ENCODE measurements around the gene CHRNB2.

DNA sequence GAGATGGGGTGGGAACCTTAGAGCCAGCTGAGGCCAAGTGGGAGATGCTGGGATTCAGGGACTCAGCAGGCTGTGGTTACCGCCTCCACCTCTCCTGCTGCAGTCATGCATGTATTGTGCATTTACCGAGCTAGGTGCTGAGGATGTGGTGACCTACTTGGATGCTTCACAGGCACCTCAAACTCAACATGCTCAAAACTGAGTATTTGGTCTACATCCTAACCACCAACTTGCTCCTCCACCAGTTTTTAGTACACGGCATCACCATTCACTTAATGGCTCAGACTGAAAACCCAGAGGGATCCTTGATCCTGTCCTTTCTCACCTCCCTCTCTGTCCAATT lies 5.6 kb downstream of the CHRNB2 start:
- TF ChIP-seq CTCF (IDR thresholded peaks at IDR 0.05) (no peak), POLR2AphosphoS5 (IDR thresholded peaks at IDR 0.05; ENCODE audit: low read depth, low read length) (no peak), TCF7L2 (IDR thresholded peaks at IDR 0.05; ENCODE audit: low read depth, low read length) (no peak)
- TF ChIP-seq, protein P1, sequence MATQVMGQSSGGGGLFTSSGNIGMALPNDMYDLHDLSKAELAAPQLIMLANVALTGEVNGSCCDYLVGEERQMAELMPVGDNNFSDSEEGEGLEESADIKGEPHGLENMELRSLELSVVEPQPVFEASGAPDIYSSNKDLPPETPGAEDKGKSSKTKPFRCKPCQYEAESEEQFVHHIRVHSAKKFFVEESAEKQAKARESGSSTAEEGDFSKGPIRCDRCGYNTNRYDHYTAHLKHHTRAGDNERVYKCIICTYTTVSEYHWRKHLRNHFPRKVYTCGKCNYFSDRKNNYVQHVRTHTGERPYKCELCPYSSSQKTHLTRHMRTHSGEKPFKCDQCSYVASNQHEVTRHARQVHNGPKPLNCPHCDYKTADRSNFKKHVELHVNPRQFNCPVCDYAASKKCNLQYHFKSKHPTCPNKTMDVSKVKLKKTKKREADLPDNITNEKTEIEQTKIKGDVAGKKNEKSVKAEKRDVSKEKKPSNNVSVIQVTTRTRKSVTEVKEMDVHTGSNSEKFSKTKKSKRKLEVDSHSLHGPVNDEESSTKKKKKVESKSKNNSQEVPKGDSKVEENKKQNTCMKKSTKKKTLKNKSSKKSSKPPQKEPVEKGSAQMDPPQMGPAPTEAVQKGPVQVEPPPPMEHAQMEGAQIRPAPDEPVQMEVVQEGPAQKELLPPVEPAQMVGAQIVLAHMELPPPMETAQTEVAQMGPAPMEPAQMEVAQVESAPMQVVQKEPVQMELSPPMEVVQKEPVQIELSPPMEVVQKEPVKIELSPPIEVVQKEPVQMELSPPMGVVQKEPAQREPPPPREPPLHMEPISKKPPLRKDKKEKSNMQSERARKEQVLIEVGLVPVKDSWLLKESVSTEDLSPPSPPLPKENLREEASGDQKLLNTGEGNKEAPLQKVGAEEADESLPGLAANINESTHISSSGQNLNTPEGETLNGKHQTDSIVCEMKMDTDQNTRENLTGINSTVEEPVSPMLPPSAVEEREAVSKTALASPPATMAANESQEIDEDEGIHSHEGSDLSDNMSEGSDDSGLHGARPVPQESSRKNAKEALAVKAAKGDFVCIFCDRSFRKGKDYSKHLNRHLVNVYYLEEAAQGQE (IDR thresholded peaks at IDR 0.05; ENCODE audit: insufficient read depth in 1 of 2, low read depth in 2 of 2, low read length in 1 of 2): no peak

All from Panc1 (cell line).